ENCODE measurements around the gene ZBED1. TPM values are rescaled to one million over a fixed set of nuclear protein-coding genes. Genes with fewer than 3 reads are reported as not detected.
"Not testable (repeated sequence)": the region's sequence is repeated elsewhere in the genome, so short reads cannot be mapped to it uniquely, and the experiment has no call there.

The ZBED1 gene
- polyA plus RNA-seq (ENCODE audit: insufficient read length), result 15.9 TPM

DNA sequence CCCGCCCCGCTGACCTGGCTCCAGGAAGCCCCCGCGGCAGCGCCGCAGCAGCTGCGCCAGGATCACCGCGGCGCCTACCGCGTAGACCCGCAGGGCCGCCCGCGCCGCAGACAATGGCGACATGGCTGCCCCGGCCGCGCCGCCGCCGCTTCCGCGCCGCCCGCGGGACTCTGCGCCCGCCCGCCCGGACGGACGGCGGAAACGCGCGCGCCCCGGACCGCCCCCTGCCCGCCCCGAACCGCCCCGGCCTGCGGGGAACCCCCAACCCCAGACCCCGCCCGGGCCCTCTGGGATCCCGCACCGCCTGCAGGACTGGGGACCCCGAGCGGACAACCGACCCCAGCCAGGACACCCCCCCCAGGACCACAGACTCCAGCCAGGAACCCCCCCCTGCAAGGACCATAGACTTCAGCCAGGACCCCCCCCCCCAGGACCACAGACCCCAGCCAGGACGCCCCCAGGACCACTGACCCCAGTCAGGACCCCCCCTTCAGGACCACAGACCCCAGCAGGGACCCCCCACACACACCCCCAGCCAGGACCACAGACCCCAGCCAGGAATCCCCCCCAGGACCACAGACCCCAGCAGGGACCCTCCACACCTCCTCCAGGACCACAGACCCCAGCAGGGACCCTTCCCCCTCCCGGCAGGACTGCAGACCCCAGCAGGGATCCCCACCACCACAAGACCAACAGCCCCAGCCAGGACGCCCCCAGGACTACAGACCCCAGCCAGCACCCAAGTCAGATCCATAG, at the start of gene ZBED1, which contains the start of gene DHRSX:
Gene ZBED1 (minus strand): TSS at position 174 of the 756 bp plus-strand sequence. CDS start 10,257 bp downstream, outside the sequence.
Gene DHRSX (minus strand): TSS at position 174 of the 756 bp plus-strand sequence. CDS start 51 bp downstream, at position 123.
- DNase-seq (ENCODE audit: low read depth), result no peak

DNA sequence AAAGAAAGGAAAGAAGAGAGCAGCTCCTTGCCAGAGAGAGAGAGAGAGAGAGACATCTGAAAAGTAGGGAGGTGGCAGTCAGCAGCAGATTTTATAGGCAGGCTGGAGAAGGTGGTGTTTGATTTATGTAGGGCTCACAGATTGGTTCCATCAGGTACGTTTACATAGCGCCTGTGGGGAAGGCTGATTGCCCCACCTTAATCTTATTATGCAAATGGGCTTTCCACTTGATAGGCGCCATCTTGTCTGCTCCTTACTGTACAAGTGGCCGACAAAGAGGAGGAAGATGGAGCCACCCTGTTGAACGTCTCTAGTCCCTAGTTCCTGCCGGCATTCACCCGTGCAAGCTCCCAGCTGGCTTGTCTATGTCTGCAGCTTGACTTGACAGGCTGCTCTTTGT, 49.1 kb upstream of the ZBED1 start:
- DNase-seq (ENCODE audit: low read depth), result no peak

DNA sequence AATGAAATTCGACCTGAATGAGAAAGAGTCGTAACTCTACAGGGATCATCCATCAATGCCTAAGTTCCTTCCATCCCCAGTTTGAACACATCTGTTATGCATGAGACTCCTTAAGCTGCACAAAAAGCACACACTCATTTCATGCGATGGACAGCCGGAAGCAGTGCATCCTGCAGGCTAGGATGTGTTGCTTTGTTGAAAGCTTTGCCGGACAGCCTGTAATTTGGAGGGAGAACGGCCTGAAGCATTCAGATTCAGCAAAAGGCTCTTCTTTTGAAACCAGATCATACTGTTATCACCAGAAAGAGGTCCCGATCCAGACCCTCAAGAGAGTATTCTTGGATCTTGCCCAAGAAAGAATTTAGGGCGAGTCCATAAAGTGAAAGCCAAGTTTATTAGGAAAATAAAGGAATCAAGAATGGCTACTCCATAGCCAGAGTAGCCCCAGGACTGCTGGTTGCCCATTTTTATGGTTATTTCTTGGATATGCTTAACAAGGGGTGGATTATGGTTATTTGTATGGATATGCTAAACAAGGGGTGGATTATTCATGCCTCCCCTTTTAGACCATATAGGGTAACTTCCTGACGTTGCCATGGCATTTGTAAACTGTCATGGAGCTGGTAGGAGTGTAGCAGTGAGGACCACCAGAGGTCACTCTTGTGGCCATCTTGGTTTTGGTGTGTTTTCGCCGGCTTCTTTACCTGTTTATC, 48.1 kb upstream of the ZBED1 start:
- no peak for DNase-seq (ENCODE audit: low read depth)

DNA sequence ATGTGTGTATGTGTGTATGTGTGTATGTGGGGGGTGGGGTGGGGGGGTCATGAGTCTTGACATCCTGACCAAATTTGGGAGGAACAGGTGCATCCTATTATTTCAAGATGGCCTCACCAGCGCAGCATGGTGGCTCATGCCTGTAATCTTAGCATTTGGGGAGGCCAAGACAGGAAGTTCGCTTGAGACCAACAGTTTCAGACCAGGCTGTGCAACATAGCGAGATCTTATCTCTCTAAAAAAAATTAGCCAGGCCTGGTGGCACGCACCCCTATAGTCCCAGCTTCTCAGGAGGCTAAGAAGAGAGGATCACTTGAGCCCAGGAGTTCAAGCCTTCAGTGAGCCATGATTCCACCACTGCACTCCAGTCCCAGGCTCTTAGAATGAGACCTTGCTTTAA, 47.0 kb upstream of the ZBED1 start:
- DNase-seq (ENCODE audit: low read depth), result no peak

DNA sequence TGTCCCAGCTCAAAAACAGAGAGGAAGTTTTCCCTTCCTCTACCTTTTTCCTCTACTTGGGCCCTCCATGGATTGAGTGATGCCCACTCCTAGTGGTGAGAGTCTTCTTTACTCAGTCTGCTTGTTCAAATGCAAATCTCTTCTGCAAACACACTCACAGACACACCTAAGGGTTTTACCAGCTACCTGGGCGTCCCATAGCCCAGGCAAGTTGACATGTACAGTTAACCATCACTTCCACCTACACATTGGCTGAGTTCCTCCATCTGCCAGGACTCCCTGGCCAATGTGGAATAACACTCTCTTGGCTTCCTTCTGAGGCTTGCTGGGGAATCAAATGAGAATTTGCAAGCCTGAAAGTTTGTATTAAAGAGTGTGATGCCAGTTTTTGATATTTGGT, 45.7 kb upstream of the ZBED1 start:
- no peak for DNase-seq (ENCODE audit: low read depth)

DNA sequence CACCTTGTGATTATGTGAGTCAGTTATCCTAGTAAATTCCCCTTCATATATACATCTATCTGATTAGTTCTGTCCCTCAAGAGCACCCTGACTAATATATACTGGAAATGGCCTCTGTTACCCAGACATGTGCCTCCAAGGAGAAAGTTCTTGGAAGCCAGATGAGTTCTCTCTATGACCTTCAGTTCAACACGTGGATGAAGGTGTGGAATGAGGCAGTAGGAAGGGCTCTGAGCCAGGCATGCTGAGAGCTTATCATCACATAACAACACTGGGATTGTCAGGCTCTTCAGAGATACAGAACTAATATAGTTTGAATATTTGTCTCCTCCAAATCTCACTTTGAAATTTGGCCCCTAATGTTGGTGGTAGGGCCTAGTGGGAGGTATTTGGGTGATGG, 44.4 kb upstream of the ZBED1 start:
- no peak for DNase-seq (ENCODE audit: low read depth)

DNA sequence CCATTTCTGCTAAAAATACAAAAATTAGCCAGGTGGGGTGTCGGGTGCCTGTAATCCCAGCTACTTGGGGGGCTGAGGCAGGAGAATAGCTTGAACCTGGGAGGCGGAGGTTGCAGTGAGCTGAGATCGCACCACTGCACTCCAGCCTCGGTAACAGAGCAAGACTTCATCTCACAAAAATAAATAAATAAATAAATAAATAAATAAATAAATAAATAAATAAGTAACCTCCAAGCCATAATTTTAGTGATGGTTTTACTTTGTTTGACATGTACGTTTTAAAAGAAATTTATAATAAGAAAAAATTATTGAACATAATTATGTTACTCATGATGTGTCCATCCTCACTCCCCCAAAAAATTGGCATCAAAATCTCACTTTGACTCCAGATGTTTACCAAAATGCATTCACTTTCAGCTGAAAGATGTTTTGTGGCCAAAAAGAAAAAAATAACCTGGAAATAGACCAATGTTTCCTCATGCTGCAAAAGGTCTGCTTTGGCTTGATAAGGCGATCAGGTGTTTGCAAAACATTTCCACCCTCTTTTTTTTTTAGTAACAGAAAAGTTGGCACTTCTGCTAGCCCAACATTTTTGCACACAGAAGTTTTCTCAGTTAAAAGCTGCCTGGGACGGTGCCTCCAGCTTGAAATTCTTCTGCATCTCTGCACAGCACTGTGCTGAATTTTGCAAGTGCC, 42.2 kb upstream of the ZBED1 start:
- DNase-seq (ENCODE audit: low read depth), result no peak

DNA sequence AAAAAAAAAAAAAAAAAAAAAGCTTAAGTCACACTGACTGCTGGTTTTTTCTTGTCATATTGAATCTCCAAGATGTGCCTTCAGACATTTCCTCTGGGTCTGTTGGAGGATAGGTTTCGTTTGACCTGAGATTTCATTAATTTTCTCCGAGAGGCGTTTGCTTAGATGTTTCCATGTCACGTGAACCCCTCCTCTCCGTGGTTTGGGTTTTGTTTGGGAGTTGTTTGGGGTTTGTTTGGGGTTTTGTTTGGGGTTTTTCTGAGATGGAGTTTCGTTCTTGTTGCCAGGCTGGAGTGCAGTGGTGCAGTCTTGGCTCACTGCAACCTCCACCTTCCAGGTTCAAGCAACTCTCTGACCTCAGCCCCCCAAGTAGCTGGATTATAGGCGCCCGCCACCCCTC, 40.8 kb upstream of the ZBED1 start:
- DNase-seq (ENCODE audit: low read depth), result no peak

DNA sequence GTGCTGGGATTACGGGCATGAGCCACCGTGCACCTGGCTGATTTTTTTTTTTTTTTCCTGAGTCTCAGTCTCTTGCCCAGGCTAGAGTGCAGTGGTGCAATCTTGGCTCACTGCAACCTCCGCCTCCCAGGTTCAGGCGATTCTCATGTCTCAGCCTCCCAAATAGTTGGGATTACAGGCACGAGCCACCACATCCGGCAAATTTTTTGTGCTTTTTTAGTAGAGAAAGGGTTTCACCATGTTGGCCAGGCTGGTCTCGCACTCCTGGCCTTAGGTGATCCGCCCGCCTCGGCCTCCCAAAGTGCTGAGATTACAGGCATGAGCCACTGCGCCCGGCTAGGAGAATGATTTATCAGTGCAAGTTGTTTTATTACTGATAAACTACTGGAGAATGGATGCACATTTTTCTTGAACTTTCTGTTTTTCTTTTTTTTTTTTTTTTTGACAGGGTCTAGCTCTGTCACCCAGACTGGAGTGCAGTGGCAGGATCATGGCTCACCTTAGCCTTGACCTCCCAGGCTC, 39.7 kb upstream of the ZBED1 start:
- no peak for DNase-seq (ENCODE audit: low read depth)

DNA sequence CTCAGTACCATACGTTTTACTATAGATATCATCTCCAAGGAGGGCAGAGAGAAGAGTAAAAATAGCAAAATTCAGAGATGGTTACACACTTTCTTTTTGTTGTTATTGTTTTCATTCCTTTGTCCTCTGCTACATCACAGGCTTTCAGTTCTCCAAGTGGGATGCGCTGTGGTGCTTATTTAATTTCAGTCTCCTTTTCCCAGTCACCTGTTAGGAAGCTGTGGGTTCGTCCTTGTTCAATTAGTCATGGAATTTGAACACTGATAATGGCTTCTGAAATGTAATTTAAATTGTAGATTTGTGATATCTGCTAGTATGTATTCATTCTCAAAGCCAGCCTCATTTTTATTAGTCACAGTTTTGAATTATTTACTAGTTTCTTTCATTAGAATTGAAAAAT, 38.8 kb upstream of the ZBED1 start:
- DNase-seq (ENCODE audit: low read depth), result no peak

DNA sequence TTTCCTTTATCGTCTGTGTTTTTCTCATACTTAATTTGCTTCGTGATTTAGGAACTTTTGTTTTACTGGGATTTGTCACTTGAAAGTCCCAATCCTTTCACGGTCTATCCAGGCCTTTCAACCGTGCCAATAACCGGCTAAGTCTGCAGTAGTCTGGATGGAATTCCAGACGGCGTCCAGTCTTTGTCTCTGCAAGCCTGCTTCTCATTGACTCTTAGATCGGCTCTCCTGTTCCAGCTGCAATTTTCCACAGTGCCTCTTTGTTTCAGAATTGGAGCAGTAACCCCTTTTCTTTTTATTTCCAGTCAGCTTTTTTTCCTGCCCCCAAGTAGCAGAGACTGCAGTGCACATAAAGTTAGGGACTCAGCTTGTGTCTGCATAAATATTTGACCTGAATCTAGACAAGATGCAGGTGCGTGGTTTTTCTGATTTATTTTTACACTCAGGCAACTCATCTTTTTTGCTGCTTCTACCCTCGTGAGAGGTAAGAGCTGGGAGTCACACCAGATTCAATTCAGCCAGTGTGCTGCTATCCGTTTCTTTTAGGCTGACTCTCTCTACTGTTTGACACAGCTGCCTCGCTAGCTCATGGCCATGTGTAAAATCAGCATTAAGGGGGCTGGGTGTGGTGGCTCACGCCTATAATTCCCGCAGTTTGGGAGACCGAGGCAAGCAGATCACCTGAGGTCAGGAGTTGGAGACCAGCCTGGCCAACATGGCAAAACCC, 37.4 kb upstream of the ZBED1 start:
- no peak for DNase-seq (ENCODE audit: low read depth)

DNA sequence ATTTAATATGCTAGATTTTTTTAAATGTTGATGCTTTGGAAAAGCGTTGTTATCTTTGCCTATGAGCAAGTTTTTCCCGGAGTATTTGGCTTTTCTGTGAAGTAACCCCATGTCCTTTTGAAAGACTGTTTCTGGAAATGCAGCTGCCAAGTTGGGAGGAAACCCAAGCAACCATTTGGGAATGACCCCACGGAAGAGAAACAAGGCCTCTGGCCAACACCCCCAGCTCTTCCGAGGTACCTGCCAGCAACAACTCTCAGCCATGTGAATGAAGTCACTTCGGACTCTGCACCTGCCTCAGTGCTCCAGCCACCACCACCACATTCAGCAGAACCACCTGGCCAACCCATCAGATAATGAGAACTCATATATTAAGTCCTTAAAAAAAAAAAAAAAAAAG, 36.2 kb upstream of the ZBED1 start:
- DNase-seq (ENCODE audit: low read depth), result no peak

DNA sequence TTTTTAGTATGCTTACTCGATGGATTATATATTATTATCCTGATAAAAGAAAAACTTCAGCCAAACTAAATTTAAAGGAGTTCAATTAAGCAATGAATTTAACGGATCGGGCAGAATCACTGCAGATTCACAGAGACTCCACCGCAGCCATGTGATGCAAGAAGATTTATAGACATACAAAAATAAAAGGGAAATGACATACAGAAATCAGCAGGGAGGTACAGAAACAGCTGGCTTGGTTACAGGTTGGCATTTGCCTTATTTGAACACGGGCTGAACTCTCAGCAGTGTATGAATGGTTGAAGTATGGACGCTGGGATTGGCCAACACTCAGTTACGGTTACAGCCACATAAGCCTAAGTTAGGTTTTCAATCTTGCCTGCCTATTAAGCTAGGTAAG, 35.4 kb upstream of the ZBED1 start:
- no peak for DNase-seq (ENCODE audit: low read depth)

DNA sequence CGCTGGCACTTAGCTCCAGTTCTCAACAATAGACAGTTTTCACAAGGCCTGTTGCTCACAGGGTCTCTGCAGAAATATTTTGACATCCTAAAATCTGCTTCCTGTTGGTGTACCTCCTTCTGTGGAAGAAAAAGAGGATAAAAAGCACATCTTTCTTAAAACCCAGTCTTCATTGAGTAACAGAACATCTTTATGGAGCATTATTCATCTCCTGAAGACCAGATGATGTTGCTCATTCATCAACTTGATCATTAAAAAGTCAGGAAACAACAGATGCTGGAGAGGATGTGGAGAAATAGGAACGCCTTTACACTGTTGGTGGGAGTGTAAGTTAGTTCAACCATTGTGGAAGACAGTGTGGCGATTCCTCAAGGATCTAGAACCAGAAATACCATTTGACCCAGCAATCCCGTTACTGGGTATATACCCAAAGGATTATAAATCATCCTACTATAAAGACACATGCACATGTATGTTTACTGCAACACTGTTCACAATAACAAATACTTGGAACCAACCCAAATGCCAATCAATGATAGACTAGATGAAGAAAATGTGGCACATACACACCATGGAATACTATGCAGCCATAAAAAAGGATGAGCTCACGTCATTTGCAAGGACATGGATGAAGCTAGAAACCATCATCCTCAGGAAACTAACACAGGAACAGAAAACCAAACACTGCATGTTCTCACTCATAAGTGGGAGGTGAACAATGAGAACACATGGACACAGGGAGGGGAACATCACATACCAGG, 33.7 kb upstream of the ZBED1 start:
- DNase-seq (ENCODE audit: low read depth), result not testable (repeated sequence)

DNA sequence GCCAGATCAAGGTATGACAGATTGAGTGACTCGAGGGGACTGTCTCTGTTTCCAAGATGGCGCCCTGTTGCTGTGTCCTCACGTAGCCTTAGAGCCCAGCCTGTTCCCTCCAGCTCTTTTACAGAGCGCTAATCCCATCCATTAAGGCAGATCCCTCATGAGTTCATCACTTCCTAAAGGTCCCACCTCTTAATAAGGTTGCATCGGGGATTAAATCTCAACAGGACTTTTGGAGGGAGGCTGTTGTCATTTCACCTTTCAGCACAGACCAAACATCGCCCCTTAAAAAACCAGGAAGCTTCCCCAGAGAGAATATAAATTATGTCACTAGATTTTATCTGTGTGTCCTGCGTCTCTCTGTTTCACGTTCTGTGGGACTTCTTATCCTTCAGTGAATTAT, 32.6 kb upstream of the ZBED1 start:
- DNase-seq (ENCODE audit: low read depth), result no peak

DNA sequence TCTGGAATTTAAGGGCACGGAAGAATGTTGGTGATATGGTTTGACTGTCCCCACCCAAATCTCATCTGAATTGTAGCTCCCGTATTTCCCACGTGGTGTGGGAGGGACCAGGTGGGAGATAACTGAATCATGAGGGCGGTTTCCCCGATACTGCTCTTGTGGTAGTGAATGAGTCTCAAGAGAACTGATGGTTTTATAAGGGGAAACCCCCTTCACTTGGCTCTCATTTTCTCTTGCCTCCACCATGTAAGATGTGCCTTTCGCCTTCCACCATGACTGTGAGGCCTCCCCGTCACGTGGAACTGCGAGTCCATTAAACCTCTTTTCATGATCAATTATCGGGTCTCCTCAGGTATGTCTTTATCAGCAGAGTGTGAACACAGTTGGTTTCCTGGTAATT, 25.6 kb upstream of the ZBED1 start:
- no peak for DNase-seq (ENCODE audit: low read depth)

DNA sequence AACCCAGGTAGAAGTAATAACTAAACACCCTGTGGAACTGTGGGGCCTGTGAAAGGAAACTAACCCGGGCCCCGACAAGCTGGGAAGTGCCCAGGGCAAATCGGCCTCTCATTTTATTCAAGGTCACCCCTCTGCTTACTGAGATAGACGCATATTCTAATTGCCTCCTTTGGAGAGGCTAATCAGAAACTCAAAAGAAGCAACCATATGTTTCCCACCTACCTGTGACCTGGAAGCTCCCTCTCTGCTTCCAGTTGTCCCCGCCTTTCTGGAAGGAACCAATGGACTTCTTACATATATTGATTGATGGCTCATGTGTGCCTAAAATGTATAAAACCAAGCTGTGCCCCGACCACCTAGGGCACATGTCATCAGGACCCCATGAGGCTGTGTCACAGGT, 23.1 kb upstream of the ZBED1 start:
- no peak for DNase-seq (ENCODE audit: low read depth)

DNA sequence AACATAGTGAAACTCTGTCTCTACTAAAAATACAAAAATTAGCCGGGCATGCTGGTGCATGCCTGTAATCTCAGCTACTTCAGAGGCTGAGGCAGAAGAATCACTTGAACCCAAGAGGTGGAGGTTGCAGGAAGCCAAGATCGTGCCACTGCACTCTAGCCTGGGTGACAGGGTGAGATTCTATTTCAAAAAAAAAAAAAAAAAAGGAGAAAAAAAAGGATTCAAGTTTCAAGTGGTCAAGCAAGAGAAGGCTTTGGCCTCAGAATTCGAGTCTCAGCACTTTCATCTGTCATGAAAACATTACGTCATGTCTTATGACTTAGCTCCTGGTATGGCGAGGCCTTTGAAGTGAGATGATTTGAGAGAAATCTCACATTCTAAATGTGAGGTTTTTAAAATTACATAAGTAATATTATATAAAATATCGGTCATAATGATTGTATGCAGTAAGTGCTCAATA, 21.2 kb upstream of the ZBED1 start:
- DNase-seq (ENCODE audit: low read depth), result no peak

DNA sequence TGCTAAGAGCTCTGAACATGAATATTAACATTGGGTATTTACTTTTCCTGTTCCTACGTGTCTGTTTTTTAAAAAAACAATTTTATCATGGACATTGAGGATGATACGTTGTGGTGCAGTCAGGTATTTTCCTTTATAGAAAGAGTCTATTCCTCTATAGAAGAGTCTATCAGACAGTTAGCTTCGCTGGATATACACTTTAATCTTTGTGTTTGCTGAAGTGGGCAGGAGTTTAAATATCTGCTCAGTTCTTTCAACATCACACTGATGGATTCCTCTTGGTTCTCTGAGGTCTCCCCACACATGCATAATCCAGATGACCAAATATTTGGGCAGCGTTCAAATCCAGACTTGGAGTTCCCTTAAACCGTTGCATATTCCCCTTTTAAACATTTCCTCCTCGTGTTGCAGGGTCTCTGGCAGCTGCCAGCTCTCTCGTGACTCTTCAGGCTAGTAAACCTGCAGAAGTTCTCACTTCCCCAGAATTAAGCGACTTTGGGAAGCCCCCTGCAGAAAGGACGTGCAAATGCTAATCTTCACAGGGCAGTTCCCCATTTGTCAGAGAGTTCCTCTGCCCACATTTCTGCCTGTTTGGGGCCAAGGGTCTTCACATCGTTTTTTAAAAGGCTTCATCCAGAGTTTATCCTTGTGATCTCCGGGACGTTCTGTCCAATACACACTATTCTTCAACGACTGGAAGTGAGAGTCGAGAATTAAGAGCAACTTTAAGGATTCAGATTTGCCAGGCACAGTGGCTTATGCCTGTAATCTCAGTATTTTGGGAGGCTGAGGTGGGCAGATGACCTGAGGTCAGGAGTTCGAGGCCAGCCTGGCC, 20.5 kb upstream of the ZBED1 start:
- DNase-seq (ENCODE audit: low read depth), result no peak

DNA sequence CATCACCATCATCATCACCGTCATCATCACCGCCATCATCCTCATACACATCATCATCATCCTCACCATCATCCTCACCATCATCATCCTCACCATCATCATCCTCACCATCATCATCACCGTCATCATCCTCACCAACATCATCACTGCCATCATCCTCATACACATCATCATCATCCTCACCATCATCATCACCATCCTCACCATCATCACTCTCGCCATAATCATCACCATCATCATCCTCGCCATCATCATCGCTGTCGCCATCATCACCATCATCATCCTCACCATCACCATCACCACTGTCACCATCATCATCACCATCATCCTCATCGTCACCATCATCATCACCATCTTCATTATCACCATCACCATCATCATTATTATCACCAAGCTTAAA, 19.8 kb upstream of the ZBED1 start:
- DNase-seq (ENCODE audit: low read depth), result no peak
